CD4-positive, alpha-beta T cell (primary cell): Measurements from ENCODE around the gene DNAJB12. TPM values are rescaled to one million over a fixed set of nuclear protein-coding genes. Genes with fewer than 3 reads are reported as not detected.
A peak's percentile ranks its signal among the peaks of the same experiment; 100 is the strongest.

Source experiments
- ATAC-seq: fragments of 200-7000 bp; cut with Tn5 transposase; one replicate; pipeline ENCODE4 v1.10.0; 2022; ENCODE audit warnings: mild to moderate bottlenecking; ENCODE audit not compliant: poor library complexity
- CTCF ChIA-PET: fragments of 350-600 bp; sonication (Branson Sonifier 250); formaldehyde crosslinking; loops from one replicate; lab custom pipeline; 2021; ENCODE audit warnings: antibody characterized with exemption, inconsistent platforms; lab: Charles Lee
- POLR2A ChIA-PET: fragments of 350-600 bp; sonication (Branson Sonifier 250); formaldehyde crosslinking; loops from one replicate; lab custom pipeline; 2021; ENCODE audit warnings: antibody characterized with exemption, inconsistent platforms; lab: Charles Lee
- DNase-seq, 14 experiments: peaks; one replicate each; pipeline ENCODE4 v3.0.0-alpha.2; 2013 to 2020; ENCODE audit warnings: mixed read lengths in 2 of 14
- H3K27ac ChIP-seq, 2 donors: one replicate each; pipeline versions ENCODE4 v1.5.1 to v1.7.0; 2013; ENCODE audit warnings: low read length in 2 of 2, low read depth in 1 of 2, mild to moderate bottlenecking in 1 of 2
- H3K27me3 ChIP-seq, 2 experiments: 1 replicate in 1 of 2; 2 replicates in 1 of 2; pipeline versions ENCODE4 v1.6.1 to v1.7.0; 2013; ENCODE audit warnings: low read length in 2 of 2, control low read depth in 1 of 2, mild to moderate bottlenecking in 1 of 2, moderate library complexity in 1 of 2; ENCODE audit not compliant: insufficient read depth in 2 of 2, control insufficient read depth in 1 of 2
- H3K36me3 ChIP-seq: one replicate; pipeline ENCODE4 v1.6.1; 2013; ENCODE audit warnings: low read length, control low read depth; ENCODE audit not compliant: insufficient read depth
- H3K4me1 ChIP-seq: one replicate; pipeline ENCODE4 v1.6.1; 2013; ENCODE audit warnings: low read length, control low read depth; ENCODE audit not compliant: insufficient read depth
- H3K4me3 ChIP-seq: one replicate; pipeline ENCODE4 v1.5.1; 2013; ENCODE audit warnings: mild to moderate bottlenecking, low read length, moderate library complexity
- H3K9me3 ChIP-seq, 2 experiments: 1 replicate in 1 of 2; 2 replicates in 1 of 2; pipeline versions ENCODE4 v1.6.1 to v1.7.0; 2013; ENCODE audit warnings: low read length in 2 of 2, mild to moderate bottlenecking in 2 of 2, control low read depth in 1 of 2, moderate library complexity in 1 of 2; ENCODE audit not compliant: control insufficient read depth in 1 of 2, insufficient read depth in 1 of 2
- H3K27ac Mint-ChIP-seq: one replicate; pipeline ENCODE4 v1.8.0; 2020; ENCODE audit warnings: mixed read lengths
- H3K27me3 Mint-ChIP-seq: one replicate; pipeline ENCODE4 v1.8.0; 2021; ENCODE audit warnings: mixed read lengths
- H3K36me3 Mint-ChIP-seq: one replicate; pipeline ENCODE4 v1.8.0; 2021; ENCODE audit warnings: low read depth, mixed read lengths
- H3K4me1 Mint-ChIP-seq: one replicate; pipeline ENCODE4 v1.8.0; 2021; ENCODE audit warnings: low read depth, mixed read lengths
- H3K4me3 Mint-ChIP-seq: one replicate; pipeline ENCODE4 v1.8.0; 2020; ENCODE audit warnings: mild to moderate bottlenecking, mixed read lengths
- H3K9me3 Mint-ChIP-seq: one replicate; pipeline ENCODE4 v1.8.0; 2020; ENCODE audit warnings: mixed read lengths
- intact Hi-C, 2 experiments: fragments of 100-400 bp; cut with DNase I in 1 of 2; cut with micrococcal nuclease in 1 of 2; formaldehyde crosslinking; loops; one replicate each; pipeline versions ENCODE4 v1.15.1 to v1.9.0; 2023 to 2025; cut with DNase I, micrococcal nuclease
- total RNA-seq, 174 experiments: library from RNA in 2 of 174; stranded (reverse) in 2 of 174; gene quantifications; one replicate each; pipeline ENCODE4 v1.2.3 and lab custom pipeline; 2021 to 2026
- TF ChIP-seq, protein P1 (sequence below): fragments of 200-600 bp; IDR thresholded peaks from one replicate; pipeline ENCODE4 v1.8.0; 2022; ENCODE audit warnings: antibody characterized with exemption, mild to moderate bottlenecking

Gene DNAJB12
- total RNA-seq, 2 experiments from 2014 or later = 25.2 to 27.0 TPM

DNA sequence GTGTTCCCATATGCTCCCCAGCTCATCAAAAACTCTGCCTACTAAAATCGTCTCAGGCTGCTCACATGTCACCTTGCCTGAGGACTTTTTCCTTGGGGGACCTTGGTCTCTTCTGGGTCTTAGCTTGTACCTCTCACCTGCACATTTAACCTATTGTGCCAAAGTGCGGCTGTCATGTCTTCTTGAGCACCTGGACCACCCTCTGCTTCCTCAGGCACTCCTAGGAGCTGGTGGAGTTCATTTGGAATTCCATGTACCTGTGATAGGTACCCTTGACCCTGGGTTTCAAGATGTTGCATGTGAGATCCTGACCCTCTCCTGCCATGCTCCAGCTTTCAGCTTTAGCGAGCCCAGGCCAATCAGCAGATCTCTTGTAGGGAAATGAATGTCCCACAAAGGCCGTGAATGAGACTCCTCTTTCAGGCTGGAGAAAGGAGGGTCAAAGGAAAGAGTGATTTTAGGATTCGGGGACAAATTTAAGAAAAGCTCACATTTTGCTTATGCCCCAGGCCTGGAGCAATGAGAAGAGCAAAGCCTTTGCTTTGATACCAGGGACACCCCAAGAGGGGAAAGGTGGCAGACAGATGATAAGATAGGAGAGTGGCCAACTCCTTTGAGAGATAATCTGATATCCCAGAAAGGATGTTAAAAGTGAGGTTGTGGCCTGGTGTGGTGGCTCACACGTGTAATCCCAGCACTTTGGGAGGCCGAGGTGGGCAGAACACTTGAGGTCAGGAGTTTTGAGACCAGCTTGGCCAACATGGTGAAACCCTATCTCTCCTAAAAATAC, 10.6 kb upstream of the DNAJB12 start:
- no peak for DNase-seq
- ChIA-PET POLR2A (interaction anchor here (0.5 to 2.1 kb wide), 6 partner anchors 10 to 696 kb away, joined by 3 to 18 read pairs (median 4); partner anchors contain the start of genes DNAJB12 and MCU), CTCF (interaction anchor here (0.7 to 2.7 kb wide), 9 partner anchors 8 to 696 kb away, joined by 3 to 23 read pairs (median 4); partner anchors contain the start of gene DNAJB12)
- TF ChIP-seq, protein P1, sequence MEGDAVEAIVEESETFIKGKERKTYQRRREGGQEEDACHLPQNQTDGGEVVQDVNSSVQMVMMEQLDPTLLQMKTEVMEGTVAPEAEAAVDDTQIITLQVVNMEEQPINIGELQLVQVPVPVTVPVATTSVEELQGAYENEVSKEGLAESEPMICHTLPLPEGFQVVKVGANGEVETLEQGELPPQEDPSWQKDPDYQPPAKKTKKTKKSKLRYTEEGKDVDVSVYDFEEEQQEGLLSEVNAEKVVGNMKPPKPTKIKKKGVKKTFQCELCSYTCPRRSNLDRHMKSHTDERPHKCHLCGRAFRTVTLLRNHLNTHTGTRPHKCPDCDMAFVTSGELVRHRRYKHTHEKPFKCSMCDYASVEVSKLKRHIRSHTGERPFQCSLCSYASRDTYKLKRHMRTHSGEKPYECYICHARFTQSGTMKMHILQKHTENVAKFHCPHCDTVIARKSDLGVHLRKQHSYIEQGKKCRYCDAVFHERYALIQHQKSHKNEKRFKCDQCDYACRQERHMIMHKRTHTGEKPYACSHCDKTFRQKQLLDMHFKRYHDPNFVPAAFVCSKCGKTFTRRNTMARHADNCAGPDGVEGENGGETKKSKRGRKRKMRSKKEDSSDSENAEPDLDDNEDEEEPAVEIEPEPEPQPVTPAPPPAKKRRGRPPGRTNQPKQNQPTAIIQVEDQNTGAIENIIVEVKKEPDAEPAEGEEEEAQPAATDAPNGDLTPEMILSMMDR = no peak
- H3K4me1 Mint-ChIP-seq = peaks cover 23% of the 10 kb centered on the region
- peaks cover 30% of the 10 kb centered on the region for H3K36me3 Mint-ChIP-seq
- H3K27me3 ChIP-seq = no peaks in the 10 kb centered on the region
- H3K27ac ChIP-seq = no peak overlapping the region
- peaks cover 20% of the 10 kb centered on the region for H3K4me1 ChIP-seq
- intact Hi-C loops = loop anchor here (2.0 to 5.0 kb wide), 4 partner anchors 187 to 794 kb away; partner anchors contain the start of gene MCU (in 1 of the 2)
- no peaks in the 10 kb centered on the region for H3K9me3 Mint-ChIP-seq
- H3K36me3 ChIP-seq = peaks cover 14% of the 10 kb centered on the region
- peak overlapping the region; percentile 74 for H3K27ac Mint-ChIP-seq
- no peak overlapping the region for H3K4me3 ChIP-seq
- H3K4me3 Mint-ChIP-seq = no peak overlapping the region
- no peaks in the 10 kb centered on the region for H3K9me3 ChIP-seq
- no peaks in the 10 kb centered on the region for H3K27me3 Mint-ChIP-seq
- no peak for ATAC-seq

DNA sequence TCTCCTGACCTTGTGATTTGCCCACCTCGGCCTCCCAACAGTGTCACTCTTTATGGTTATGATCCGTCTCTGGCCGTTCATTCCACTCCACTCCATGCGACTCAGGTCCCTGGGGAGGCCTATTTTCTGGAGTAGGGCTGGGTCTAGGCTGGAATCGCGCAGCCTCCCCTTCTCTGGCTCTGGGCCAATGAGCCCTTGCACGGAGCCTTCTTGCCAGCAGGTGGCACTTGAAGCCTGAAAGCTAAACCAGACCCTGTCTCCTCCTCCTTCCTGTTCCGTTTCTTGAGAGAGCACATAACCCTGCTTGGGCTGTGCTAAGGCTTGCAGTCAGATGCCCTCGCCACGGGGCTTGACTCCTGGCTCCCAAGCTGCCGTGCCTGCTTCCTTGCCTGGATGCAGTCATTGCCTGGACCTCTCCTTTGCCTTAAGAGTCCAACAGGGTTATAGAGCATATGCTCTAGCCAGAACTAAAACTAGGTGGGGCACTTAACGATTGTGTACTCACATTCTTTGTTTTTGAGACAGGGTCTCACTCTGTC, 9.6 kb upstream of the DNAJB12 start:
- TF ChIP-seq, protein P1 = peak; percentile 80
- Histone ChIP-seq H3K4me1 (peaks cover 14% of the 10 kb centered on the region), H3K27me3 (no peaks in the 10 kb centered on the region), H3K4me3 (peak overlapping the region; percentile 24), H3K27ac (peak overlapping the region in 1 of 2 donors; percentile 54), H3K36me3 (peaks cover 11% of the 10 kb centered on the region), H3K9me3 (no peaks in the 10 kb centered on the region)
- no peak overlapping the region for H3K4me3 Mint-ChIP-seq
- ChIA-PET CTCF (interaction anchor here (0.6 to 2.7 kb wide), 12 partner anchors 9 to 781 kb away, joined by 3 to 23 read pairs (median 4); partner anchors contain the start of gene DNAJB12), POLR2A (interaction anchor here (0.5 to 2.1 kb wide), 6 partner anchors 9 to 731 kb away, joined by 3 to 18 read pairs (median 4); partner anchors contain the start of genes DNAJB12 and MCU)
- H3K27ac Mint-ChIP-seq = peak overlapping the region; percentile 74
- intact Hi-C loops = loop anchor here (1.0 to 5.0 kb wide), 10 partner anchors 263 to 794 kb away; partner anchors contain the start of genes MCU (in 2 of the 2) and MICU1 (in 1 of the 2)
- peak; percentile 78 to 92 (median 82) for DNase-seq
- peaks cover 17% of the 10 kb centered on the region for H3K4me1 Mint-ChIP-seq
- no peaks in the 10 kb centered on the region for H3K9me3 Mint-ChIP-seq
- ATAC-seq = peak; percentile 100
- no peaks in the 10 kb centered on the region for H3K27me3 Mint-ChIP-seq
- peaks cover 27% of the 10 kb centered on the region for H3K36me3 Mint-ChIP-seq

DNA sequence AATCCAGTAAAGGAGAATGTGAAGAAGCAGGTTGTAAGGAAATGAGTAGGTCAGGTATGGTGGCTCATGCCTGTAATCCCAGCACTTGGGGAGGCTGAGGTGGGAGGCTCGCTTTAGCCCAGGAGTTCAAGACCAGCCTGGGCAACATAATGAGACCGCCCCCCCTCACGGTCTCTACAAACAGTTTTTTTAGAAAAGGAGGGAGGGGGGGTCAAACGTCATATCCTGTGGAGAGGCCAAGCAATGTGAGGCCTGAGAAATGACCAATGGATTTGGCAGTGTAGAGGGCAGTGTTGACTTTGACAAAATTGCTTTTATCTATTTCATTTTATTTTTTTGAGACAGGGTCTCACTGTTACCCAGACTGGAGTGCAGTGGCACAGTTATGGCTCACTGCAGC, 2.3 kb upstream of the DNAJB12 start:
- DNase-seq (no peak), ATAC-seq (no peak)
- Histone ChIP-seq H3K27ac (no peak overlapping the region), H3K27me3 (no peaks in the 10 kb centered on the region), H3K4me3 (no peak overlapping the region), H3K36me3 (peaks cover 11% of the 10 kb centered on the region), H3K9me3 (no peaks in the 10 kb centered on the region), H3K4me1 (peaks cover 23% of the 10 kb centered on the region)
- ChIA-PET CTCF (no interaction called here), POLR2A (no interaction called here)
- Mint-ChIP-seq H3K27ac (no peak overlapping the region), H3K27me3 (no peaks in the 10 kb centered on the region), H3K36me3 (peaks cover 21% of the 10 kb centered on the region), H3K4me1 (peaks cover 34% of the 10 kb centered on the region), H3K4me3 (no peak overlapping the region), H3K9me3 (no peaks in the 10 kb centered on the region)
- TF ChIP-seq, protein P1 = no peak
- intact Hi-C loops = loop anchor here in 1 of 2 experiments (2.0 to 10.0 kb wide), 3 partner anchors 890 to 1138 kb away; partner anchors contain the start of genes DNAJC9 and PPP3CB
